ENCODE results near the gene CELSR1. TPM values are rescaled to one million over a fixed set of nuclear protein-coding genes. Genes with fewer than 3 reads are reported as not detected.

CELSR1 gene
- total and polyA plus RNA-seq, 2 of the 13 experiments (the other 11 are each of a cell fraction or from before 2014, with no cell fraction given): 0.78 to 1.8 TPM

GRCh38 chr22:46514592-46515207 is 22.7 kb downstream of the CELSR1 start:
- ATAC-seq: peak; percentile 36; the same call in 2 of the 3 replicates
- no peak for DNase-seq (ENCODE audit: low spot score)
- Histone ChIP-seq H2AFZ (ENCODE audit: low read length) (no peak overlapping the region), H3K27ac (ENCODE audit: extremely low read length, insufficient read depth, low read length) (no peak overlapping the region), H3K9me3 (ENCODE audit: low read length) (no peaks in the 10 kb centered on the region), H3K4me3 (replicated peaks in 1 of 3; ENCODE audit: insufficient read depth in 1 of 3, low read depth in 2 of 3, low read length in 3 of 3) (no peak overlapping the region), H3K4me2 (ENCODE audit: low read depth, low read length) (no peak overlapping the region), H3K79me2 (ENCODE audit: insufficient read depth, low read length) (no peaks in the 10 kb centered on the region), H3K9ac (ENCODE audit: insufficient read depth, low read depth, low read length) (no peak overlapping the region), H3K36me3 (replicated peaks in 1 of 2; ENCODE audit: control insufficient read depth in 1 of 2, insufficient read depth in 2 of 2, low read length in 2 of 2) (no peaks in the 10 kb centered on the region), H3K27me3 (ENCODE audit: control insufficient read depth in 1 of 2, insufficient read depth in 2 of 2, low read length in 2 of 2) (peaks cover 1 to 7% of the 10 kb centered on the region in 2 experiments; a peak in 3 of 5 replicates), H3K4me1 (ENCODE audit: insufficient read depth, low read length) (no peaks in the 10 kb centered on the region), H4K20me1 (ENCODE audit: insufficient read depth, low read length) (no peaks in the 10 kb centered on the region)
- intact Hi-C loops (cut with micrococcal nuclease; ENCODE audit: unreplicated experiment): no loop called here
- ChIA-PET CTCF (ENCODE audit: low intra/inter-chr PET ratio, low total read pairs) (no interaction called here), POLR2A (no interaction called here)
- TF ChIP-seq NCOA5 (CRISPR knock-in tag; IDR thresholded peaks at IDR 0.05) (no peak), IKZF4 (CRISPR knock-in tag; IDR thresholded peaks at IDR 0.05; ENCODE audit: borderline replicate concordance, low read depth, not compliant biosample characterization) (no peak), NFE2 (CRISPR knock-in tag; IDR thresholded peaks at IDR 0.05) (peak; percentile 54; the same call in 1 of the 2 replicates)
- WGBS (ENCODE audit: low lambda C conversion rate): 42% methylated on average over 9 of the region's 16 CpGs
- BruUV-seq (replicated peaks): no TSS peak
- in situ Hi-C loops (cut with HindIII; ENCODE audit: extremely low pct_ligation_motif_present, low pct_unique_long_range_greater_than_20kb): no loop called here
- no peak for FAIRE-seq

GRCh38 chr22:46513908-46514550 is 23.4 kb downstream of the CELSR1 start:
- no peak for FAIRE-seq
- H3K4me3 ChIP-seq (replicated peaks in 1 of 3; ENCODE audit: insufficient read depth in 1 of 3, low read depth in 2 of 3, low read length in 3 of 3): no peak overlapping the region
- no TSS peak for BruUV-seq (replicated peaks)
- H4K20me1 ChIP-seq (ENCODE audit: insufficient read depth, low read length): no peaks in the 10 kb centered on the region
- no peak overlapping the region for H3K27ac ChIP-seq (ENCODE audit: extremely low read length, insufficient read depth, low read length)
- in situ Hi-C loops (cut with HindIII; ENCODE audit: extremely low pct_ligation_motif_present, low pct_unique_long_range_greater_than_20kb) (no loop called here), intact Hi-C loops (cut with micrococcal nuclease; ENCODE audit: unreplicated experiment) (no loop called here)
- ChIA-PET CTCF (ENCODE audit: low intra/inter-chr PET ratio, low total read pairs) (no interaction called here), POLR2A (no interaction called here)
- no peaks in the 10 kb centered on the region for H3K79me2 ChIP-seq (ENCODE audit: insufficient read depth, low read length)
- 54% methylated on average over 13 of the region's 16 CpGs for WGBS (ENCODE audit: low lambda C conversion rate)
- H2AFZ ChIP-seq (ENCODE audit: low read length): no peak overlapping the region
- H3K9me3 ChIP-seq (ENCODE audit: low read length): no peaks in the 10 kb centered on the region
- H3K9ac ChIP-seq (ENCODE audit: insufficient read depth, low read depth, low read length): no peak overlapping the region
- DNase-seq (ENCODE audit: low spot score): no peak
- H3K36me3 ChIP-seq (replicated peaks in 1 of 2; ENCODE audit: control insufficient read depth in 1 of 2, insufficient read depth in 2 of 2, low read length in 2 of 2): no peaks in the 10 kb centered on the region
- H3K27me3 ChIP-seq (ENCODE audit: control insufficient read depth in 1 of 2, insufficient read depth in 2 of 2, low read length in 2 of 2): peaks cover 1 to 7% of the 10 kb centered on the region in 2 experiments; a peak in 3 of 5 replicates
- no peak overlapping the region for H3K4me2 ChIP-seq (ENCODE audit: low read depth, low read length)
- no peak for ATAC-seq
- H3K4me1 ChIP-seq (ENCODE audit: insufficient read depth, low read length): no peaks in the 10 kb centered on the region
- TF ChIP-seq ZNF33A (CRISPR knock-in tag; IDR thresholded peaks at IDR 0.05; ENCODE audit: borderline replicate concordance): no peak
- no peak for TF ChIP-seq SATB2 (CRISPR knock-in tag; IDR thresholded peaks at IDR 0.05)
- TF ChIP-seq, protein P1, sequence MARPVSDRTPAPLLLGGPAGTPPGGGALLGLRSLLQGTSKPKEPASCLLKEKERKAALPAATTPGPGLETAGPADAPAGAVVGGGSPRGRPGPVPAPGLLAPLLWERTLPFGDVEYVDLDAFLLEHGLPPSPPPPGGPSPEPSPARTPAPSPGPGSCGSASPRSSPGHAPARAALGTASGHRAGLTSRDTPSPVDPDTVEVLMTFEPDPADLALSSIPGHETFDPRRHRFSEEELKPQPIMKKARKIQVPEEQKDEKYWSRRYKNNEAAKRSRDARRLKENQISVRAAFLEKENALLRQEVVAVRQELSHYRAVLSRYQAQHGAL (CRISPR knock-in tag; IDR thresholded peaks at IDR 0.05; ENCODE audit: not compliant biosample characterization): no peak
- no peak for TF ChIP-seq CBX1 (IDR thresholded peaks at IDR 0.05; ENCODE audit: low read depth)
- TF ChIP-seq ISX (CRISPR knock-in tag; conservative IDR thresholded peaks at IDR 0.05): no peak
- no peak for TF ChIP-seq GZF1 (CRISPR knock-in tag; IDR thresholded peaks at IDR 0.05)
- TF ChIP-seq ZFP1 (CRISPR knock-in tag; IDR thresholded peaks at IDR 0.05): no peak
- TF ChIP-seq KMT2B (CRISPR knock-in tag; IDR thresholded peaks at IDR 0.05): no peak
- TF ChIP-seq CENPX (CRISPR knock-in tag; IDR thresholded peaks at IDR 0.05): no peak
- TF ChIP-seq, protein P2, sequence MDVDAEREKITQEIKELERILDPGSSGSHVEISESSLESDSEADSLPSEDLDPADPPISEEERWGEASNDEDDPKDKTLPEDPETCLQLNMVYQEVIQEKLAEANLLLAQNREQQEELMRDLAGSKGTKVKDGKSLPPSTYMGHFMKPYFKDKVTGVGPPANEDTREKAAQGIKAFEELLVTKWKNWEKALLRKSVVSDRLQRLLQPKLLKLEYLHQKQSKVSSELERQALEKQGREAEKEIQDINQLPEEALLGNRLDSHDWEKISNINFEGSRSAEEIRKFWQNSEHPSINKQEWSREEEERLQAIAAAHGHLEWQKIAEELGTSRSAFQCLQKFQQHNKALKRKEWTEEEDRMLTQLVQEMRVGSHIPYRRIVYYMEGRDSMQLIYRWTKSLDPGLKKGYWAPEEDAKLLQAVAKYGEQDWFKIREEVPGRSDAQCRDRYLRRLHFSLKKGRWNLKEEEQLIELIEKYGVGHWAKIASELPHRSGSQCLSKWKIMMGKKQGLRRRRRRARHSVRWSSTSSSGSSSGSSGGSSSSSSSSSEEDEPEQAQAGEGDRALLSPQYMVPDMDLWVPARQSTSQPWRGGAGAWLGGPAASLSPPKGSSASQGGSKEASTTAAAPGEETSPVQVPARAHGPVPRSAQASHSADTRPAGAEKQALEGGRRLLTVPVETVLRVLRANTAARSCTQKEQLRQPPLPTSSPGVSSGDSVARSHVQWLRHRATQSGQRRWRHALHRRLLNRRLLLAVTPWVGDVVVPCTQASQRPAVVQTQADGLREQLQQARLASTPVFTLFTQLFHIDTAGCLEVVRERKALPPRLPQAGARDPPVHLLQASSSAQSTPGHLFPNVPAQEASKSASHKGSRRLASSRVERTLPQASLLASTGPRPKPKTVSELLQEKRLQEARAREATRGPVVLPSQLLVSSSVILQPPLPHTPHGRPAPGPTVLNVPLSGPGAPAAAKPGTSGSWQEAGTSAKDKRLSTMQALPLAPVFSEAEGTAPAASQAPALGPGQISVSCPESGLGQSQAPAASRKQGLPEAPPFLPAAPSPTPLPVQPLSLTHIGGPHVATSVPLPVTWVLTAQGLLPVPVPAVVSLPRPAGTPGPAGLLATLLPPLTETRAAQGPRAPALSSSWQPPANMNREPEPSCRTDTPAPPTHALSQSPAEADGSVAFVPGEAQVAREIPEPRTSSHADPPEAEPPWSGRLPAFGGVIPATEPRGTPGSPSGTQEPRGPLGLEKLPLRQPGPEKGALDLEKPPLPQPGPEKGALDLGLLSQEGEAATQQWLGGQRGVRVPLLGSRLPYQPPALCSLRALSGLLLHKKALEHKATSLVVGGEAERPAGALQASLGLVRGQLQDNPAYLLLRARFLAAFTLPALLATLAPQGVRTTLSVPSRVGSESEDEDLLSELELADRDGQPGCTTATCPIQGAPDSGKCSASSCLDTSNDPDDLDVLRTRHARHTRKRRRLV (CRISPR knock-in tag; IDR thresholded peaks at IDR 0.05): no peak
